DND-41 (cell line): Measurements from ENCODE around the gene SMPD2.

Experiments used
- ATAC-seq: fragments of 200-7000 bp; cut with Tn5 transposase; 3 replicates; pipeline ENCODE4 v1.9.1; 2021; ENCODE audit warnings: low read depth; ENCODE audit not compliant: insufficient read depth
- DNase-seq: peaks from one replicate; pipeline ENCODE4 v3.0.0-alpha.2; 2020
- H2AFZ ChIP-seq: 2 replicates; pipeline ENCODE4 v1.6.0; 2012; ENCODE audit warnings: low read depth, low read length
- H3K27ac ChIP-seq: 2 replicates; pipeline ENCODE4 v1.5.1; 2012; ENCODE audit warnings: low read length, inconsistent platforms
- H3K27me3 ChIP-seq: fragments of 200-600 bp; sonication (generic); 2 replicates; pipeline ENCODE4 v1.6.0; 2012; ENCODE audit warnings: low read length, mild to moderate bottlenecking, inconsistent platforms; ENCODE audit not compliant: insufficient read depth, poor library complexity
- H3K36me3 ChIP-seq: 2 replicates; pipeline ENCODE4 v1.5.1; 2012; ENCODE audit warnings: low read length, inconsistent platforms; ENCODE audit not compliant: insufficient read depth
- H3K4me1 ChIP-seq: 2 replicates; pipeline ENCODE4 v1.5.1; 2012; ENCODE audit warnings: mild to moderate bottlenecking, low read length; ENCODE audit not compliant: insufficient read depth
- H3K4me2 ChIP-seq: 2 replicates; pipeline ENCODE4 v1.6.0; 2012; ENCODE audit warnings: mild to moderate bottlenecking, moderate library complexity, low read length, inconsistent platforms; ENCODE audit not compliant: insufficient read depth
- H3K4me3 ChIP-seq, 2 experiments: fragments of 200-600 bp in 1 of 2; shearing (Covaris generic) in 1 of 2; 2 replicates each; pipeline ENCODE4 v1.5.1; 2012 to 2016; ENCODE audit warnings: inconsistent platforms in 2 of 2, low read length in 2 of 2, mild to moderate bottlenecking in 2 of 2, low read depth in 1 of 2, moderate library complexity in 1 of 2
- H3K79me2 ChIP-seq: 2 replicates; pipeline ENCODE4 v1.6.0; 2012; ENCODE audit warnings: low read length, inconsistent platforms; ENCODE audit not compliant: insufficient read depth
- H3K9ac ChIP-seq: 2 replicates; pipeline ENCODE4 v1.6.0; 2012; ENCODE audit warnings: low read depth, mild to moderate bottlenecking, inconsistent platforms, low read length, moderate library complexity
- H3K9me3 ChIP-seq: 2 replicates; pipeline ENCODE4 v1.5.1; 2012; ENCODE audit warnings: low read length, moderate library complexity, mild to moderate bottlenecking, inconsistent platforms; ENCODE audit not compliant: insufficient read depth, severe bottlenecking
- H4K20me1 ChIP-seq: 2 replicates; pipeline ENCODE4 v1.6.0; 2012; ENCODE audit warnings: low read length; ENCODE audit not compliant: insufficient read depth
- EZH2 ChIP-seq: IDR thresholded peaks from 3 replicates; pipeline ENCODE4 v1.6.1; 2012; ENCODE audit warnings: borderline replicate concordance, low read depth, mild to moderate bottlenecking, moderate library complexity, low read length, inconsistent platforms; ENCODE audit not compliant: severe bottlenecking
- TF ChIP-seq, protein P1 (sequence below): IDR thresholded peaks from 2 replicates; pipeline ENCODE4 v1.5.1; 2012; ENCODE audit warnings: borderline replicate concordance, low read length, moderate library complexity, mild to moderate bottlenecking; ENCODE audit not compliant: poor library complexity, severe bottlenecking; ENCODE audit errors: extremely low read depth

SMPD2 gene

DNA sequence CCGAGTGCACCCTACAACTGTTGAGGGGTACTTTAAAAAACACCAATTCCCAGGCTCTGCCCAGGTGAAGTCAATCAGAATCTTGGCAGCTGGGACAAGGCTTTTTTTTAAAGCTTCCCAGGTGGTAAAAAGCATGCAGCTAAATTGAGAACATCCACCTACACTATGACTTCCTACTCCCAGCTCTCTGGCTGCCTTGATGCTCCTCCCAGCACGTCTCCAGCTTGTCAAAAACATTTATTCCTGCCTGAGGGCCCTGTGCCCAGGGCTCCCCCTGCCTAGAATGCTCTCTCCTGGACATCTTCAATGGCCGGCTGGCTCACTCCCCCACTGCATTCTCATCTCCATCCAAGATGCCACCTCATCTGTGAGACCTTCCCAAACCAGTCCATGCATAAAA lies 32.6 kb downstream of the SMPD2 start:
- ATAC-seq (no peak), DNase-seq (no peak)
- Histone ChIP-seq H4K20me1 (peaks cover 49% of the 10 kb centered on the region), H3K79me2 (peaks cover 54% of the 10 kb centered on the region), H3K36me3 (peaks cover 98% of the 10 kb centered on the region), H3K27me3 (no peaks in the 10 kb centered on the region), H3K9ac (no peak overlapping the region), H3K9me3 (no peaks in the 10 kb centered on the region), H3K4me2 (no peak overlapping the region), H2AFZ (no peak overlapping the region), H3K4me1 (peaks cover 19% of the 10 kb centered on the region), H3K4me3 (no peak overlapping the region), H3K27ac (no peak overlapping the region)
- TF ChIP-seq, protein P1, sequence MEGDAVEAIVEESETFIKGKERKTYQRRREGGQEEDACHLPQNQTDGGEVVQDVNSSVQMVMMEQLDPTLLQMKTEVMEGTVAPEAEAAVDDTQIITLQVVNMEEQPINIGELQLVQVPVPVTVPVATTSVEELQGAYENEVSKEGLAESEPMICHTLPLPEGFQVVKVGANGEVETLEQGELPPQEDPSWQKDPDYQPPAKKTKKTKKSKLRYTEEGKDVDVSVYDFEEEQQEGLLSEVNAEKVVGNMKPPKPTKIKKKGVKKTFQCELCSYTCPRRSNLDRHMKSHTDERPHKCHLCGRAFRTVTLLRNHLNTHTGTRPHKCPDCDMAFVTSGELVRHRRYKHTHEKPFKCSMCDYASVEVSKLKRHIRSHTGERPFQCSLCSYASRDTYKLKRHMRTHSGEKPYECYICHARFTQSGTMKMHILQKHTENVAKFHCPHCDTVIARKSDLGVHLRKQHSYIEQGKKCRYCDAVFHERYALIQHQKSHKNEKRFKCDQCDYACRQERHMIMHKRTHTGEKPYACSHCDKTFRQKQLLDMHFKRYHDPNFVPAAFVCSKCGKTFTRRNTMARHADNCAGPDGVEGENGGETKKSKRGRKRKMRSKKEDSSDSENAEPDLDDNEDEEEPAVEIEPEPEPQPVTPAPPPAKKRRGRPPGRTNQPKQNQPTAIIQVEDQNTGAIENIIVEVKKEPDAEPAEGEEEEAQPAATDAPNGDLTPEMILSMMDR: no peak
- TF ChIP-seq EZH2: no peak

DNA sequence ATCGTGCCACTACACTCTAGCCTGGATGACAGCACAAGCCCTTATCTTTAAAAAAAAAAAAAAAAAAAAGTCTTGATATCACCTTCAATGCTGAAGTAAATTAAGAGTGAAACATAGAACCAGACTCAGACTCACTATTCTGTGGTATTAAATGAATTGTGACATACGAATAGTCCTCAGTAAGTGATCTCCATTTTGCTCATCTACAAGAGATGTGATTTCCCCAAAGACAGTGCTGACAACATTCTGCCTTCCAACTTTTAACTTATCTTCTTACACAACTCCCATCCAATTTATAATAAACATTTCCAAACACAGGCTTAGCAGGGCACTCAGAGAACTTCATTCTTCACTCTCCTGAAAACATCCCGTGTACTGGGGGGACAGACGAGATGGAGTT lies 34.5 kb downstream of the SMPD2 start:
- Histone ChIP-seq H2AFZ (no peak overlapping the region), H3K4me2 (no peak overlapping the region), H3K4me3 (no peak overlapping the region), H3K79me2 (peaks cover 71% of the 10 kb centered on the region), H3K27ac (no peak overlapping the region), H3K9me3 (no peaks in the 10 kb centered on the region), H3K4me1 (peaks cover 36% of the 10 kb centered on the region), H3K36me3 (peaks cover 90% of the 10 kb centered on the region), H4K20me1 (peaks cover 44% of the 10 kb centered on the region), H3K27me3 (no peaks in the 10 kb centered on the region), H3K9ac (no peak overlapping the region)
- TF ChIP-seq EZH2: no peak
- TF ChIP-seq, protein P1: no peak
- DNase-seq: no peak
- ATAC-seq: no peak

DNA sequence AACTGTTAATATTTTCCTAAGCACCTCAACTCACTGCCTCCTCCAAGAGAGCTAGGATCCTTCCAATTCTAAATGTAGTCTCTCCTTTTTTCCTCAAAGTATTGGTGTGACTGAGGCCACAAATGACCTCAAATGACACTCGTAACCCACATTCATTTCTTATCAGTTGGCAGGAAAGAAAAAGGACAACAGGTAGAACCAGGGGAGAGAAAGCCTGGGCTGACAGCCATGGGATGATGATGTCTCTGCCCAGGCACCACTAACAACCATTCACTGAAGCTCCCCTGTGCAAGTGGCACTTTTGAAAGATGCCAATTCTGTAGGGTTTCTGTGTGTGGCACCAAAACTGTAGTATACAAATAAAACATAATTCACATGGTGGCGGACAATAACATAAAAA lies 35.1 kb downstream of the SMPD2 start:
- ATAC-seq (no peak), DNase-seq (no peak)
- no peak overlapping the region for H3K27ac ChIP-seq
- peaks cover 44% of the 10 kb centered on the region for H4K20me1 ChIP-seq
- peaks cover 42% of the 10 kb centered on the region for H3K4me1 ChIP-seq
- H3K4me2 ChIP-seq: no peak overlapping the region
- TF ChIP-seq EZH2: no peak
- TF ChIP-seq, protein P1: no peak
- no peaks in the 10 kb centered on the region for H3K27me3 ChIP-seq
- H3K79me2 ChIP-seq: peaks cover 77% of the 10 kb centered on the region
- peaks cover 90% of the 10 kb centered on the region for H3K36me3 ChIP-seq
- no peak overlapping the region for H3K4me3 ChIP-seq
- H3K9ac ChIP-seq: no peak overlapping the region
- H2AFZ ChIP-seq: no peak overlapping the region
- H3K9me3 ChIP-seq: no peaks in the 10 kb centered on the region

DNA sequence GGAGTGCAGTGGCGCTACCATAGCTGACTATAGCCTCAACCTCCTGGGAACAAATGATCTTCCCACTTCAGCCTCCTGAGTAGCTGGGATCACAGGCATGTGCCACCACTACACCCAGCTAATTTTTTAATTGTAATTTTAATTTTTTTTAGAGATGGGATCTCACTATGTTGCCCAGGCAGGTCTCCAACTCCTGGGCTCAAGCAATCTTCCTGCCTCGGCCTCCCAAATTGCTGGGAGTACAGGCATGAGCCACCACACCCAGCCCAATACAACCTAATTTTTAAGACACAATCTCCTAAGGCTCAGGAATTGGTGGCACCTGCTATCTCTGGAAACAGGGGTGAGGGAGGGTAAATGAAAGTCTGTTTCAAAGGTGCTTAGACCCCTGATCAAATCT lies 36.7 kb downstream of the SMPD2 start:
- no peak for TF ChIP-seq EZH2
- TF ChIP-seq, protein P1: no peak
- peak overlapping the region; percentile 21; the same call in 1 of the 2 replicates for H3K27ac ChIP-seq
- no peak for ATAC-seq
- H3K36me3 ChIP-seq: peaks cover 87% of the 10 kb centered on the region
- H3K4me3 ChIP-seq: peak overlapping the region in 1 of 2 experiments; percentile 48; a peak in 2 of 4 replicates
- no peak for DNase-seq
- no peak overlapping the region; the same call in 1 of the 2 replicates for H3K9ac ChIP-seq
- no peak overlapping the region for H2AFZ ChIP-seq
- H3K27me3 ChIP-seq: no peaks in the 10 kb centered on the region
- H3K4me2 ChIP-seq: peak overlapping the region; percentile 62
- H3K4me1 ChIP-seq: peaks cover 58% of the 10 kb centered on the region
- no peaks in the 10 kb centered on the region for H3K9me3 ChIP-seq
- peaks cover 45% of the 10 kb centered on the region for H4K20me1 ChIP-seq
- peaks cover 86% of the 10 kb centered on the region for H3K79me2 ChIP-seq
